T-helper 1 cell treated with Interleukin-12 subunit alpha and Interleukin-12 subunit beta and Interleukin-4 antibody, amounts not matched to agents 30 ng/mL and 1 ng/mL, for 36 hours (primary cell): ENCODE measurements around the gene RASSF5. TPM values are rescaled to one million over a fixed set of nuclear protein-coding genes. Genes with fewer than 3 reads are reported as not detected.

Source experiments
- intact Hi-C: fragments of 100-400 bp; cut with micrococcal nuclease; formaldehyde crosslinking; loops from one replicate; pipeline ENCODE4 v1.15.1; 2024
- total RNA-seq: library from RNA; stranded (reverse); gene quantifications from 2 replicates; pipeline ENCODE4 v1.2.3, GENCODE V29; 2022

The RASSF5 gene
- total RNA-seq, 1 donor from 2014 or later: 252 TPM

DNA sequence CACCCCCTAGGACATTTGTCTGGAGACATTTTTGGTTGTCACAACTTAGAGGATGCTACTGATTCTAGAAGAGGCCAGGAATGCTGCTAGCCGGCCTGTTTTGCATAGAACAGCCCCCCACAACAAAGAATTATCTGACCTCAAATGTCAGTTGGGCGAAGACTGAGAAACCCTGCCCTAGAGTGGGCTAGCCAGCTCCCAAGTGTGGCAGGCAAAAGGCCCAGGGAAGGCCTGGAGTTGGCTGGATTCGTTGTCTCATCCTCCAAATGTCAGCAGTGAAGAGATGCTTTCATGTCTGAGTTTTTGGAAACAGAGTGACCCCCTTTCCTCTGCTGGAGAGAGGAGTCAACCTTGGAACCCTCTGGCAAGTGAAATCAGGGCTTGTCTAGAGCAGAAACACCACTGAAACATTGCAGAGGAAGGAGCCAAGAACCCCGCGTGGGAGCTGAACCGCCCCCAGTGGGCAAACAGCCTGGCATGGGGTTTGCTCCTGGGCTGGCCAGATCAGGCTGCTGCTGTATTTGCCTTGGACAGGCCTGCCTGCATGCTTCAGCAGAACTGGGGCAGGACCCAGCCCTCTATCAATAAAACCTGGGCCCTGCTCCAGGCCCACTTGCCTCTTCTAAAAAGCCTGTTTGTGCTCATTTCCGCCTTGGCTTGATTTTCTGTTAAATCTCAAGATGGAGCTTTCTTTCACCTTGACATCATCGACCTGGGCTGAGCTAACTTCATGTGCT is 32.9 kb downstream of the RASSF5 start:
- intact Hi-C loops: no loop called here

DNA sequence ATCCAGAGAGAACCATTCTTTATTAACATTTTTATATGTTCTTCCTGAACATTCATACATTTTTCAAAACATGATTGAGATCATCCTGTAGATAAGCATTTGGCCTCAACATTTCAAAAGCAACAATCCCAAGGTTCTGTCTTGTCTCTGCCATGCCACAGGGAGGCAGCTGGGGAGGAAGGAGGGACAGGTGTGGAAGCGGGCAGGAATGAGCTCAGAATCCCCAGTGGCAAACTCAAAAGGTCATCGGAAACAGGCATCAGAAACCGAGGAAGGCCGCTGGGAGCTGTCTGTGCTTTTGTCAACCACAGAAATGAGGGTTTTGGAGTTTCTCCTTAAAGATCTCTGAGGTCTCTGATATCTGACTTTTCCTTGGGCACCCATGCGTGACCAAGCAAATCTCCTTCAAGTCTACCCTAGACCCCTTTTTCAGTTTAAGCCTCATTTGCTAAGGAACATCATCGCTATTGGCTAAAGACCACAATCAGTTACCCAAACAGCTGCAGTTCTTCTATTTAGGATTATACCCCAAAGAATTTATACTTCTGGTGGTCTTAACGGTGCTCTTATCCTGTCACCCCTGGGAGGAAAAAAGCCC is 34.0 kb downstream of the RASSF5 start:
- intact Hi-C loops: no loop called here

DNA sequence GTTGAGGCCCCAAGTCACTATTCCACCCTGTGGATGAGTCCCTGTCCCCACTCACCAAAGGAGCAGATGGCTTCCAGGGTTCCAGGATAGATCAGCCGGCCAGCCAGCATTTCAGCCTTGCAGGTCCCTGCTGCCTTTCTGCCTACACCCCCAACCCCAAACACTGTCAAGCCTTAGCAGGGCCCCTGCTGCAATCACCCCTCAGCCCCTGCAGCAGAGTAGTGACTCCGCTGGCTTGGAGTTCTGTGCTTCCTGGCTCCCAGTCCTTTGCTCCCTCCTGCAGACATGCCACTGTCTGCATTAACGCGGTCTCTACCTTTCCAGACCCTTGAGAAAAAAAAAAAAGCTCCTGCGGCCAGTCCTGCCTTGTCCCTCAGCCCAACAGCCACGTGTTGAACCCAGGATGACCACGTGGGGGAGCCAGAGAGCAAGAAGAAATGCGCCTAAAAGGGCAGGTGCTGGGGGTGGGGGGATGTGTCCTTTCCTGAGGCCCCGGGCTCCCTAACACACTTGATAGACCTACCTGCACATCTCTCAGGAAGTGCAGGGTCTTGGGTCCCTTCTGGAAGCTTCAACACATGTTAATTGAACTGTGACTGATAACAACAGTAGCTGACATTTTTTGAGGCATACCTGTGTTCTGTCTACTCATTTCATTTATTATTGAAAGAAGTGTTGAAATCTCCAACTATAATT is 37.4 kb downstream of the RASSF5 start:
- intact Hi-C loops: loop anchor here (1.0 to 2.0 kb wide), 5 partner anchors 12 to 120 kb away; partner anchors contain the start of gene EIF2D

DNA sequence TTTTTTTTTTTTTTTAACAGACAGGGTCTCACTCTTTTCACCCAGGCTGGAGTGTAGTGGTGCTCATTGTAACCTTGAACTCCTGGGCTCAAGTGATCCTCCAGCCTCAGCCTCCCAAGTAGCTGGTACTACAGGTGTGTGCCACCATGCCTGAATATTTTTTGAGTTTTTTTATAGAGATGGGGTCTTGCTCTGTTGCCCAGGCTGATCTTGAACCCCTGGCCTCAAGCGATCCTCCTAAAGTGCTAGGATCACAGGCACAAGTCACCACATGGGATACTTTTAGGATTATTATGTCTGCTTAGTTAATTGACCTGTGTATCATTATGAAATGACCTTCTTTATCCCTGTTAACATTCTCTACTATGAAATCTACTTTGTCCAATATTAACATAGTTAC is 38.0 kb downstream of the RASSF5 start:
- intact Hi-C loops: loop anchor here (1.0 to 2.0 kb wide), 5 partner anchors 11 to 119 kb away; partner anchors contain the start of gene EIF2D

DNA sequence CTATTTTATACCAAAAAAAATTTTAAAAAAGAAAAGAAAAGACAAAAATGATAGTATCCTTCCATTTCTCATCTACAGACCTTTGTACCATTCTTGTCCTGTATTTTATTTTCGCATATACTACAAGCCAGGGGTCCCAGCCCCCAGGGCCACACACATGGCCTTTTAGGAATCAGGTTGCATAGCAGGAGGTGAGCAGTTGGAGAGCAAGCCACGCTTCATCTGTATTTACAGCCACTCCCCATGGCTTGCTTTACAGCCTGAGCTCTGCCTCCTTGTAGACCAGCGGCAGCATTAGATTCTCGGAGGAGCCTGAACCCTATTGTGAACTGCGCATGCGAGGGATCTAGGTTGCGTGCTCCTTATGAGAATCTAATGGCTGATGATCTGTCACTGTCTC is 39.8 kb downstream of the RASSF5 start:
- intact Hi-C loops: no loop called here

DNA sequence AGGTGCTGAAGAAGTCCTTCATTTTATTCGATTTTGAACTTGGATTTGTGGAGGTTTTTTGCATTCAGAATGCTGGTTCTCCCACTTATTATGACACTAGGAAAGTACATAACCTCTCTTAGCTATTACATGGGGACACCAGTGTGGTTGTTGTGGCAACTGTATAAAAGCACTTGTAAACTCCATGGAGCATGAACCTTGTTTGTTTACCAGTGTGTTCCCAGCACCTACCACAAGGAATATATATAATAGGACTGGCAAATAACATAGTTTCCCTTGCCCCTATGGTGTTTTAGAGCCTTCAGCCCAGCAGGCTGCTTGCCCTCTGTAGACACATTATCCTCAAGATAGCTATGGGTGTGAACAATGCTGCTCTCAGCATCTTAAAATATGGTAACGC is 43.1 kb downstream of the RASSF5 start:
- intact Hi-C loops: loop anchor here (10.0 kb wide), 1 partner anchor 774 kb away; the partner anchor contains the start of gene CD55

DNA sequence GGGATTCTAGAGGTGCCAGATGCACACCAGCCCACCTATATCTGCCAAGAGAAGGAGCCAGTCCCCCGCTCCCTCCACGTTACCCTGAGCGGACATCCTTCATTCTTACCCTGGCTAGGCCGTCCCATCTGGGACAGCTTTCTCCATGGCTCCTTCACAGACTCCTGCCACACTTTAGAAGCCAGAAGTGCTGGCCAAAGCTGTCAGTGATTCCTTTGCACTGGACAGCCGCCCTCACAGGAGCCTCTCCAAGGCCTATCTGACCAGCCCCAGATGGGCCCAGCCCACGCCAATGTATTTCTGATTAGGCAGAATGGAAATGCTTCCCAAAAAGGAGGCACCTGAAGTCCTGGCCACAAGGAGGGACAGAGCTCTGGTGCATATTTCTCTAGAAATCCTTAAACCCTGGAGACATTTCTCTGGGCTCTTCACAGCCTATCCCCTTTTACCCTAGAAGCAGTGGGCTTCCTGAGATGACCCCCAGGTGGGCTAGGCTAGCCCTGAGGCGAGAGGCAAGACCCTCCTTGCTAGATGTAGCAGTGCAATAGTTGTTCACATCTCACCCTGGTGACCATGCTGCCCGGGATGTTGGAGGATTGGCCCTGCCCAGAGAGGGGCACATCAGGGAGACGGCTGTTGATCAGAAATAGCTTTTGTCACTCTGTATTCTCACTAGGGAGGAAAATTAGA is 44.1 kb downstream of the RASSF5 start:
- intact Hi-C loops: loop anchor here (10.0 kb wide), 1 partner anchor 773 kb away; the partner anchor contains the start of gene CD55

DNA sequence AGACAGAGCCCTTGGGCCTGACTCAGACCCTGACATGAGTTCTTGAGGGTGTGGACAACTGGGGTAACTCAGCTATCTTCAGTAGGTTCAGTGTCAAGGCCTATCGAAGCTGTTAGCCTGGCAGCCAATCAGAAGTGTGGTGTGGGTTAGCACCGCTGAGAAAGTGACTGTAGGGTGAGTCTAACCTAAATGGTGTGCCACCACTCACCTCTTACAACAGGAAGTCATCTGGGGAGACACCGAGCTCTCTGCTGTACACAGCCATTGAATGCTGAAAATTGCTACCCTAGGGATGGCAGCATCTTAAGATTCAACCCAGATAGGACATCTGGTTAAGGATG is 44.6 kb downstream of the RASSF5 start:
- intact Hi-C loops: loop anchor here (2.0 to 10.0 kb wide), 2 partner anchors 31 to 773 kb away; partner anchors contain the start of gene CD55

DNA sequence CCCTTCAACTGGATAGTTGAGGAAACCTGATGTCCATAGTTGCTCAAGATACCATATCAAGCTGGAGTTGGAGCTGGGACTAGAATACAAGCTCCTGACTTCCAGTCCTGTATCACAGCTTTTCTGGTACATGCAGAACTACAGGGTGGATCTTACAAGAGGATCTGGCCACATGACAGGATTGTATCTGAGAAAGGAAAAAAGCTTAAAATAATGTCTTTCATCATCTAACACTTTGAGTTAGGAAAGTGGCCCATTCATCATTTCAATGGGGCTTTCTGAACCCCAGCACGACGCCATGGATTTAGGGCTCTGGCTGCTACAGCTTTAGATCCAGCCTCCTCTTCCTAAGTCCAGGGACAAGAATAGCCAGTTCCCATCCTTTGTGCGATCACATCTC is 46.9 kb downstream of the RASSF5 start:
- intact Hi-C loops: loop anchor here (10.0 kb wide), 1 partner anchor 771 kb away; the partner anchor contains the start of gene CD55

DNA sequence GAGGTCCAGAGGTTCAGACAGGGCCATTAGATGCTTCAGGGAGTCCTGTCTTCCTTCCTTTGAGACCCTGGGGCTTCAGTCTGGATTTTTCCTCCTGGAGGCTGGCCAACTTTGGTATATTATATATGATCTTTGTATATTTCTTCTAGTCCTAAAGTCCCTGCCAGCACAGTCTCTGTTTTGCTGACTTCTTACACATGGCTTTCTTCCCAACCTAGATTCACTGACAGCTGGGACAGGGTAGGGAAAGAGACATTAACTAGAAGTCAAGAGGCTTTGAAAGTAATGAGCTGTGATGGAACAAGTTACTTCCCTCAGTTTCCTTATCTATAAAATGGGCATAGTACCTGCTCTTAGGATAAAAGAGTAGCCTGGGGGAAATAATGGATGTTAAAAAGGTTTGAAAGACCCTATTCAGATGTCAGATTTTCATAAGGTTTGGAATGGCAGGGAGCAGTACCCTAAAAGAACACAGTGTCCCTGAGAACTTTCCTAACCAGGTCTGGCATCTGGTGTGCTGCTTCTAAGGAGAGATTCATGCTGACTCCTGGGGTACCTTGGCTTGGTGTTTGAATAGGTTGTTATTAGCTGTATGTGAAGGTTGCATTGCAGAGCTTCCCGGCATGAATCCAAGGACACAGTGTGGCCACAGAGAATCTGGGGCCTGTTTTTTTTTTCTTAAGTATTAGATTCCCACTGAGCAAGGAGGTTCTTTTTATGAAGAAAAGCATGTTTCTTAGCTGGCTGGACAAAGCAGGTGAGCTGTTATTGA is 47.6 kb downstream of the RASSF5 start:
- intact Hi-C loops: loop anchor here (5.0 to 10.0 kb wide), 2 partner anchors 497 to 770 kb away; partner anchors contain the start of genes CD55, PFKFB2 and YOD1

DNA sequence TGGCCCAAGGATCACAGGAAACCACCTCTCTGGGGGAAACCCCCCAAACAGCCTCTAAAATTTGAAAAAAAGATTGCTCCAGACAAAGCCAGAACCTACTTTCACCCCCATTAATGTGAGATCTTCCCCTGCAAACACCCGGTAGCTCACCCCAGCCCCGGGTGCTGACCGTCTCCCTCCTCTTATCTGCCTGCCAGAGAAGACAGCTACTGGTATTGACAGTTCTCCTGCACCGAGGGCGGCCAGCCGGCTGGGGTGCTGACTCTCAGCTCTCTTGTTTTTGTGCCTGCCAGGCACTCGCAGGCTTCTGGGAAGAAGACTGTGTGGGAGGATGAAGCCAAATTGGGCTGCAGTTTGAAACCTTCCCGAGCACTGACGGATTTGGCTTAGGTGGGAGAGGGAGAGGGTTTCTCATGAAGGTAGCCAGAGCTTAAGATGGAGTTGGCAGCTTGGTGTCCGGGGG is 48.2 kb downstream of the RASSF5 start:
- intact Hi-C loops: loop anchor here (5.0 to 10.0 kb wide), 2 partner anchors 497 to 769 kb away; partner anchors contain the start of genes CD55, PFKFB2 and YOD1

DNA sequence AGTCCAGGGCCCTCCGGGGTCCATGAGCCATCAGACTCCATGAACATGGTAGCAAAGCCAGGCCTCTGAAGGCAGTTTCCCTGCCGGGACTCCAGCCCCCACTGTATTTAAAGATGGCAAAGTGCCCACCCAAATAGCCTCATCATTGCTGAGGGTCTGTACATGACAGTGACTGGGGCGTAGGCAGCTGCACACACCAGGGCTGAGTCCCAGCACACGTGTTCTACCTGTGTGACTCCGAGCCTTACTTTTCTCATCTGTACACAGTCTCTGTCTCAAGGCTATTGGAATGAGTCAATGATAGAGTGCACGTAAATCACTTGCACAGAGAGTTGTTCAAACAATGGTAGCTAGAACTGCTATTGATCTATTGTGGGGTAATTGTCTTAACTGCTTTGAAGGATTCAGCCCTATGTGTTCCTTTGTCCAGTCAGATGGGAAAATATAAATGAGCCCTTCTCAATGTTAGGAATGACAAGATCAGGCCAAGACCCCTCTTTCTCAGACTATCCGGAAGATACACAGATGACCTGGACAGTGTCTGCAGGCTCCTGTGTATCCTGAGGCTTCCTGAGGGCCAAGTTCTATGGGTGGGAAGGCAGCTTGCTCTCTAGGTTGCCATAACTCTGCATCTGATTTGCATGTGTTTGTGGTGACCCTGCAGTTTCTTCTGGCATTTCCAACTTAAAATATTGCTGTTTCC is 48.9 kb downstream of the RASSF5 start:
- intact Hi-C loops: loop anchor here (1.0 to 10.0 kb wide), 7 partner anchors 11 to 925 kb away; partner anchors contain the start of genes CD55, DYRK3, IKBKE and PFKFB2

DNA sequence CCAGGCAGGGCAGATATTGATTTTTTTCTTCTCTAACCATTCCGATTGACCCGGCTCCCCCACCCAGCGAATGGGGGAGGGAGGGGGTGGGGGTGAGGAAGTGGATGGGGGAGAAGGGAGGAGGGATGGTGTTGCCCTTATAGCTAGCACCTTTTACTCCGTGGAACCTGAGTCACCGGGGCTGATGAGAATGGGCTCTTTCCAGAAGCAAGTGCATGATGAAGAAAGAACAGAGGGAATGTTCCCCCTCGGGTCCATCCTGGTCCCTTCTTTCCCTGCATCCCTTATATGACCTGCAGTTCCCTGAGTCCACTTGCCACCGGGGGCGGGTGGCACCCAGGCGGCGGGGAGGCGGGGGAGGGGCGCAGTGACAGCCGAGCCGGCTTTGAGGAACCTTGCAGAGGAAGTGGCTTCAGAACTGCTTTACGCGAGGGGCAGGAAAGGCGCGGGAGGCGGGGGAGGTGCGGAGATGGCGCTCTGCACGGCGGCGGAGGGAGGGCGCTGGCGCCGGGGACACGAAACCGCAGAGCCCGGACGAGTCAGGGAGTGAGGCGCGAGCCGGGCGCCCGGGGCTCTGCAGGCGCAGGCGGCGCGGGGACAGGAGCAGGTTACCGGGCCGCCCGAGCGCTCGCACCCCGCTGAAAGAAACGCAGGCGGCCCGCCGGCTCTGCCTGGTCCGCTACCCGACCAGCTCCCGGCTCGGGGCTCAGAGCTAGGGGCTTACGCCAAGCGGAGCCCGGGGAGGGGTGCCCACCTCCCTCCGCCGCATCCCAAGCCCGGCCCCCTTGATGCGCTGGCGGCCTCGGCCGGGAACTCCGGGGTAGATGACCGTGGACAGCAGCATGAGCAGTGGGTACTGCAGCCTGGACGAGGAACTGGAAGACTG is 49.7 kb downstream of the RASSF5 start:
- intact Hi-C loops: loop anchor here (1.0 to 10.0 kb wide), 8 partner anchors 12 to 926 kb away; partner anchors contain the start of genes CD55, DYRK3, IKBKE and PFKFB2

DNA sequence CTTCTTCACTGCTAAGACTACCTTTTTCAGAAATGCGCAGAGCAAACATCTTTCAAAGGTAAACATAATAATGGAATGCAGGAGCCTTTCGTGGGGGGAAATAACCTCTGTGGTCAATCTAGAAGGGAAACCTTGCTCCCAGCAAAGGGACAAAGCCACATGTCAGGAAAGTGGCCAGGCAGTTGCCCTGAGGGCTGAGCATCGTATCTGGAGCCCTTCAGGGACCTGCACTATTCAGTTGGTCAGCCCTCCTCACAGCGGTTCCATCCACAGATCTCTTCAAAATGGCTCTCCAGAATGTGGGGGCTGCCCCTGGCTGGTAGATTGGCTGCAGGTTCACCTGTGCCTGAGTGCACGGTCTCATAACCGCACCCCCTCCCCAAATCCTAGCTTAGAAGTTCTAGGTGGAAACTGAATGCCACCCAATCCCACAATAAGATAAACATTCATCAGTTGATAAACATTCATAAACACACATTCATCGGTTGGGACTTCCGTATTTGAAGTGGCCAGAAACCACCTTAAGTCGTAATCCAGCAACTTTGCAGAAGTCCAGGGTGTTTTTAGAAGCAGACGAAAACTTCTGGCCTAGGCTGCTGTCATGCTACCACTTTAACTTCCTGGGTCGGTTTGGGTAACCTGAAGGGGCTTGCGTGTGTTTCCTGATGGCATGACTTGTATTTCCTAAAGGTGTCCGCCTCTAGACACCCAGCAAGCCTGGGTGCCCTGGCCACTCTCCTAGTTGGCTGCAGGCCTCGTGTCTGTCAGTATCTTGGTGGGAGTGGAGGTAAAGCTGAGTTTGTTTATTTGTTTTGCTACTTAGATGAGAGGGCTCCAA is 50.5 kb downstream of the RASSF5 start:
- intact Hi-C loops: loop anchor here (1.0 to 10.0 kb wide), 7 partner anchors 22 to 927 kb away; partner anchors contain the start of genes CD55, DYRK3, IKBKE and PFKFB2

DNA sequence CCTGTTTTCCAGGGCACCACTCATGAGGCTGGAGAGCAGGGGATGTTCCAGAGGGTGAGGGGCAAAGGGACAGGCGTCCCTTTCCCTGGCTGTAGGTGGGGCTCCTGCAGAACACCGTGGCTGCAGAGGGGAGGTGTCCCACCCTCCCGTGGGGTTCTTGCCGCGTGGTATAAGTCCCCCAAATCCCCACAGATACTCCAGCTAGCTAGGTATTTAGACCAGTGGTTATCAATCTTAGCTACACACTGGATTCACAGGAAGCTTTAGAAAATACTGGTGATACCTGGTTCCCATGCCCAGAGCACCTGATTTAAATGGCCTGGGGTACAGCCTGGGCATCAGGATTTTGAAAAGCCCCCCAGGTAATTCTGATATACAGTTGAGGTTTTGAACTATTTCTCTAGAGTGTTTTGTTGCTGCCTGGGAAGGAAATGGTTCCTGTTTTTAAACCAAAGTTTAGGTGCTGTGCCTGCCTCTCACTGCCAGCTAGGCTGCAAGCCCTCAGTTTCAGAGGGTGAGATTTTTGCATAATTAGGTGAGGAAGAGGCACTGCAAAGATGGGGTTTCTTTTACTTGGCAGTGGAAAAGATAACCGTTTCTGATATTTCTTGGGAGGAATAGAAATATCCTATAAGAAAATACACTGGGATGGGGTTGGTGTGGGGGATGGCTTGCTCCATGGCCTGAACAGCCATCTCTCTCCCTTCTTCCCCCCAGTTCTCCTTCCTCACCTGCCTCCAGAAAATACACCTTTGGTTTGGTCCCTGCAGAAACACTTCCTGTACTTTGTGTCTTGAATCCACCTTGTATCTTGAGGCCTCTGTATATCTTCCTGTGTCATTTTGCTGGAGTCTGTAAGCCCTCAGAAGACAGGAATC is 51.7 kb downstream of the RASSF5 start:
- intact Hi-C loops: loop anchor here (1.0 to 10.0 kb wide), 3 partner anchors 16 to 766 kb away; partner anchors contain the start of genes CD55, PFKFB2 and YOD1

DNA sequence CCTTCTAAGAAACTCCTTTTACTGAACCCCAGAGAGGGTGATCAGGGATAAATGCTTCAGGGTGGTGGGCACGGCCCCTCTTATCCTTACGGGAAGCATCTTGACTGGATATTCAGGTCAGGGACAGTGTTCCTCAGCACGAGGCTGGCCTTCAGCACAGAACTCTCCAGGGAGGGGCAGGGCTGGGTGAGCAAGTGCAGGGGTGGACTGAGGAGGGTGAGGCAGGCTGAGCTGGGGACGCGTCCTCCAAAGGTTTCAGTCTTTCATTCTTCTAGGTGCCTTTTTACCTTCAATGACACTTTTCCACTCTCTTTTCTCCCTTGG is 52.3 kb downstream of the RASSF5 start:
- intact Hi-C loops: loop anchor here (1.0 to 10.0 kb wide), 3 partner anchors 16 to 765 kb away; partner anchors contain the start of genes CD55, PFKFB2 and YOD1
